Brain microvascular endothelial cell (primary cell): ENCODE data around the gene CTNND2.

Source experiments
- DNase-seq: peaks from one replicate; pipeline ENCODE4 v3.0.0-alpha.2; 2020
- H3K27ac ChIP-seq: fragments of 250-450 bp; sonication (Bioruptor Pico); 2 replicates; pipeline ENCODE4 v1.5.1; 2020; ENCODE audit warnings: mild to moderate bottlenecking, moderate library complexity
- H3K27me3 ChIP-seq: fragments of 250-450 bp; sonication (Bioruptor Pico); replicated peaks from 2 replicates; pipeline ENCODE4 v1.5.1; 2020; ENCODE audit warnings: mild to moderate bottlenecking
- H3K36me3 ChIP-seq: fragments of 250-450 bp; sonication (Bioruptor Pico); replicated peaks from 2 replicates; pipeline ENCODE4 v1.5.1; 2020; ENCODE audit warnings: mild to moderate bottlenecking
- H3K4me3 ChIP-seq: 2 replicates; pipeline ENCODE4 v1.5.1; 2011; ENCODE audit warnings: low read depth, mild to moderate bottlenecking, control low read depth, low read length, moderate library complexity
- in situ Hi-C: cut with HindIII; loops from 2 replicates; pipeline ENCODE4 v1.10.0; 2017; ENCODE audit warnings: low sequenced_read_pairs, low pct_ligation_motif_present
- TF ChIP-seq, protein P1 (sequence below): IDR thresholded peaks from 2 replicates; pipeline ENCODE4 v1.5.1; 2011; ENCODE audit warnings: low read depth, mild to moderate bottlenecking, moderate library complexity, low read length, control low read depth, inconsistent platforms; ENCODE audit errors: missing control alignments

CTNND2 gene

DNA sequence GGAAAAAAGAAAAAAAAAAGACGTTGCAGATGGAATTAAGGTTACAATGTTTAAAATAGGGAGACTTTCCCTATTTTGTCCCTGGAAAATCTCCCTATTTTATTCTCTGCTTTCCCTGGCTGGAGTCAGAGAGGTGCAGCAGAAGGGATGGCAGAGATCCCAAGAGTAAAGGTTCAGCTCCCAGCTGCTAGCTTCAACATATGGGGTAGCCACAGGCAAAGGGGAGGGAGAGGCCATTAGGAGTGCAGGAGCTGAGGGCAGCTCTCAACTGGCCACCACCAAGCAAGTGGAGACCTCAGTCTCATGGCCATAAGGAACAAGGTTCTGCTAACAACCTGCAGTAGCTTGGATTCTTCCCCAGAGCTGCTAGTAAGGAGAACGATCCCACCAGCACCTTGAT lies 776.2 kb downstream of the CTNND2 start:
- TF ChIP-seq, protein P1, sequence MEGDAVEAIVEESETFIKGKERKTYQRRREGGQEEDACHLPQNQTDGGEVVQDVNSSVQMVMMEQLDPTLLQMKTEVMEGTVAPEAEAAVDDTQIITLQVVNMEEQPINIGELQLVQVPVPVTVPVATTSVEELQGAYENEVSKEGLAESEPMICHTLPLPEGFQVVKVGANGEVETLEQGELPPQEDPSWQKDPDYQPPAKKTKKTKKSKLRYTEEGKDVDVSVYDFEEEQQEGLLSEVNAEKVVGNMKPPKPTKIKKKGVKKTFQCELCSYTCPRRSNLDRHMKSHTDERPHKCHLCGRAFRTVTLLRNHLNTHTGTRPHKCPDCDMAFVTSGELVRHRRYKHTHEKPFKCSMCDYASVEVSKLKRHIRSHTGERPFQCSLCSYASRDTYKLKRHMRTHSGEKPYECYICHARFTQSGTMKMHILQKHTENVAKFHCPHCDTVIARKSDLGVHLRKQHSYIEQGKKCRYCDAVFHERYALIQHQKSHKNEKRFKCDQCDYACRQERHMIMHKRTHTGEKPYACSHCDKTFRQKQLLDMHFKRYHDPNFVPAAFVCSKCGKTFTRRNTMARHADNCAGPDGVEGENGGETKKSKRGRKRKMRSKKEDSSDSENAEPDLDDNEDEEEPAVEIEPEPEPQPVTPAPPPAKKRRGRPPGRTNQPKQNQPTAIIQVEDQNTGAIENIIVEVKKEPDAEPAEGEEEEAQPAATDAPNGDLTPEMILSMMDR = no peak
- Histone ChIP-seq H3K27ac (no peak overlapping the region), H3K27me3 (no peaks in the 10 kb centered on the region), H3K36me3 (no peaks in the 10 kb centered on the region), H3K4me3 (no peak overlapping the region)
- in situ Hi-C loops = no loop called here
- DNase-seq = no peak

DNA sequence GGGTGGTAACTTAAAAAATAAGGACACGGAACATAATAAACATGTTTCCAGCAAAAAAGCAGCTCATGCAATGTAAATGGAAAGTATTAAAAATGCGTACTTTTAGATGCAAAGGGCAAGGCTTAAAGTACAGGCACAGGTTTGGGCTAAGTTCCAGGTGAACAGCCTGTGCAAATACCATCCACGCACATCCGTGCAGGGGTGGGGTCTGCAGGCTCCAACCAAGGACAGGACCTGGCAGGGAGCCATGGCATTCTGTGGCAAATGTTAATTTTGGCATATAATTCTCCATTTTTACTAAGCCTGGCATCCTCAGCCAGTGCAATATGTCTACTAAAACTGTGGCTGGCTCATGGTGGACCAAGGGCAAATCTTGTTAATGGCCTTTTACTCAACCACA lies 777.4 kb downstream of the CTNND2 start:
- Histone ChIP-seq H3K27ac (no peak overlapping the region), H3K36me3 (no peaks in the 10 kb centered on the region), H3K4me3 (no peak overlapping the region), H3K27me3 (no peaks in the 10 kb centered on the region)
- in situ Hi-C loops = no loop called here
- TF ChIP-seq, protein P1 = no peak
- no peak for DNase-seq

DNA sequence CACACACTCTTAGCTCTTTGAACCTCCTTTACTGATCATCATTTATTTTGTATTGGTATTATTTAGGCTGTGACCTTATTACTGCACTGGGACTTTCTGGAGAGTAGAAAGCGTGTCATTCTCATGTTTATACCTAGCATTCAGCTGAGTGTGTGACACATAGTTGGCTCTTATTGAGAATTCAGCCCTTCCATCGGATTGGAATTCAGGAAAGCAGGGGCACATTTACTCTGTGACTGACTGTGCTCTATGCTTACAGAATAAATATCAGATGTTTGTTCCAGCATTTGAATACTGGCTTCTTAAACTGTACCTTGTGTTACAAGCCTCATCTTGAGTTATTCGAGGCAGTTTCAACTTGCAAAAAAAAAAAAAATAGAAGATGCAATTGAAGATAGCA lies 782.4 kb downstream of the CTNND2 start:
- H3K4me3 ChIP-seq = no peak overlapping the region
- in situ Hi-C loops = no loop called here
- no peak overlapping the region for H3K27ac ChIP-seq
- no peak for DNase-seq
- TF ChIP-seq, protein P1 = no peak
- H3K36me3 ChIP-seq = no peaks in the 10 kb centered on the region
- no peaks in the 10 kb centered on the region for H3K27me3 ChIP-seq

- DNase-seq = no peak
- Histone ChIP-seq H3K36me3 (no peaks in the 10 kb centered on the region), H3K4me3 (no peak overlapping the region), H3K27ac (no peak overlapping the region), H3K27me3 (no peaks in the 10 kb centered on the region)
- in situ Hi-C loops = no loop called here
- TF ChIP-seq, protein P1 = peak; percentile 16
Measured at GRCh38 chr5:11110128-11110527, 794.1 kb downstream of the CTNND2 start.

DNA sequence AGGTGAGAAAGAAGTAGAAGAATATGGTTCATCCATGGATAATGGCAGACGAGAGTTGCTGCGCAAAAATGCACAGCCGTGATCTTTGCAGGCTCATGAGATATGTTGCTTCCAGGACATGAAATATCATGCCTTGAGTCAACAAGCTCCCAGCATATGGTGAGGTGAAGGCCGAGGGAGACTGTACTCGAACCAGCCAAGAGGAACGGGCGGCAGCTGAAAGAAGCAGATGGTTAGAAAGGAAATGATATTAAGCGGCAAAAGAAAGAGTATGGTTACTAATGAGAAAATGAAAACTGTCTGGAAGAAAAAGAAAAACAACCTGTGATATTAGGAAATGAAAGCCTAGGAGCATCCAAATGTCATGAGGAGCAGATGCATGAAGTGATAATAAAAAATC lies 798.5 kb downstream of the CTNND2 start:
- no peaks in the 10 kb centered on the region for H3K27me3 ChIP-seq
- TF ChIP-seq, protein P1 = no peak
- no peaks in the 10 kb centered on the region for H3K36me3 ChIP-seq
- in situ Hi-C loops = no loop called here
- no peak overlapping the region for H3K4me3 ChIP-seq
- no peak overlapping the region for H3K27ac ChIP-seq
- DNase-seq = no peak

GRCh38 chr5:11104651-11105112 lies 799.6 kb downstream of the CTNND2 start:
- H3K36me3 ChIP-seq = no peaks in the 10 kb centered on the region
- TF ChIP-seq, protein P1 = no peak
- in situ Hi-C loops = no loop called here

More at GRCh38 chr5:11104651-11105112, 799.6 kb downstream of the CTNND2 start:
- no peaks in the 10 kb centered on the region for H3K27me3 ChIP-seq
- no peak overlapping the region for H3K4me3 ChIP-seq
- DNase-seq = no peak
- no peak overlapping the region for H3K27ac ChIP-seq
